ENCODE data around the gene CFL2. TPM values are rescaled to one million over a fixed set of nuclear protein-coding genes. Genes with fewer than 3 reads are reported as not detected.

CFL2 gene
- 100 to 1,000 TPM; 529 to 767 (median 721) TPM for total RNA-seq
- polyA plus RNA-seq, result 100 to 1,000 TPM; 158 to 616 (median 541) TPM
- long read RNA-seq, donor 1, full-length matches to known transcripts, result 257 of 278 reads
- long read RNA-seq, donor 1, partial matches to known transcripts, result 10 of 278 reads
- long read RNA-seq, donor 1, other reads (novel, unspliced or antisense), result 11 of 278 reads
- long read RNA-seq, donor 2, full-length matches to known transcripts, result 711 of 782 reads
- long read RNA-seq, donor 2, partial matches to known transcripts, result 36 of 782 reads
- long read RNA-seq, donor 2, other reads (novel, unspliced or antisense), result 35 of 782 reads

DNA sequence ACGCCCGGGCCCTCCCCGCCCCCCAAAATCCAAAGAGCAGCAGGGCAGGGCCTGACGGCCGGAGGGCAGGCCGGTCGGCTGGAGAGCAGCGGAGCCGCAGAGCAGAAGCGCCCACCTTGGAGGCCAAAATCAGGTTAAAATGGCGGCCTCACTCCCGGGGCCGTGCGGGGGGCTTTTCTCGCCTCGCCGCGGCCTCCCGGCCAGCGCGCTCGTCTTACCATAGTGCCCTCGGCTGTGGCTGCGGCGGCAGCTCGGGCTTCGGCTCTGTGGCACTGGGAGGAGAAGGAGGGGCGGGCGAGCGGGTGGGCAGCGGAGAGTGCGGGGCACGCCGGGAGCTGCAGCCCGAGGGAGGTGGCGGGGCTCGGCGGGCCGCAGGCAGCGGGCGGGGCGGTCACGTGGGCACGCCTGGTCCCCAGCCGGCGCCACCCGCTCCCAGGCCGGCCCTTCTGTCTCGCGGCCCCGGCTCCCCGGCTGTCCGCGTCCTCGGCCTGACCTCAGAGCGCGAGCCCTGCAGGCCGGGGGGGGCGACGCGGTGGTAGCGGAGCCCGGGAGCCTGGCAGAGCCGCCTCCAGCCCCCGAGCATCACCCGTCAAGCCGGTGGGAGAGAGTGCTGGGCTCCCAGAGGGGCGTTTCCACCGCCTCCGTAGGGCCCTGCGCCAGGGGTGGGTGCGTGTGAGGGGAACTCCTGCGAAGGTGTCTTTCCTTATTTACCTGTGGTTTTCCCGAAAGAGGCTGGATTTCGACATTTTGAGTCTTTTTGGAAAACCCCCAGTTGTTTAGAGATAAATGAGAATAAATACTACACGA, at the start of gene CFL2:
Gene CFL2 (minus strand): TSS at position 274 of the 807 bp plus-strand sequence. CDS start 53 bp downstream, at position 221.
- H3K36me3 ChIP-seq (ENCODE audit: insufficient read depth in 1 of 2, low read depth in 1 of 2), result peaks cover 4 to 16% of the 10 kb centered on the region in 2 donors
- H3K4me3 ChIP-seq, result peak within 1 kb of the TSS; percentile 87
- peak within 1 kb of the TSS; percentile 98 for H3K27ac ChIP-seq
- H3K27me3 ChIP-seq (ENCODE audit: insufficient read depth in 3 of 3, low read length in 2 of 3), result no peaks in the 10 kb centered on the region
- no peaks in the 10 kb centered on the region for H3K9me3 ChIP-seq
- H3K4me1 ChIP-seq, result peaks cover 28% of the 10 kb centered on the region
- TF ChIP-seq, protein P1, sequence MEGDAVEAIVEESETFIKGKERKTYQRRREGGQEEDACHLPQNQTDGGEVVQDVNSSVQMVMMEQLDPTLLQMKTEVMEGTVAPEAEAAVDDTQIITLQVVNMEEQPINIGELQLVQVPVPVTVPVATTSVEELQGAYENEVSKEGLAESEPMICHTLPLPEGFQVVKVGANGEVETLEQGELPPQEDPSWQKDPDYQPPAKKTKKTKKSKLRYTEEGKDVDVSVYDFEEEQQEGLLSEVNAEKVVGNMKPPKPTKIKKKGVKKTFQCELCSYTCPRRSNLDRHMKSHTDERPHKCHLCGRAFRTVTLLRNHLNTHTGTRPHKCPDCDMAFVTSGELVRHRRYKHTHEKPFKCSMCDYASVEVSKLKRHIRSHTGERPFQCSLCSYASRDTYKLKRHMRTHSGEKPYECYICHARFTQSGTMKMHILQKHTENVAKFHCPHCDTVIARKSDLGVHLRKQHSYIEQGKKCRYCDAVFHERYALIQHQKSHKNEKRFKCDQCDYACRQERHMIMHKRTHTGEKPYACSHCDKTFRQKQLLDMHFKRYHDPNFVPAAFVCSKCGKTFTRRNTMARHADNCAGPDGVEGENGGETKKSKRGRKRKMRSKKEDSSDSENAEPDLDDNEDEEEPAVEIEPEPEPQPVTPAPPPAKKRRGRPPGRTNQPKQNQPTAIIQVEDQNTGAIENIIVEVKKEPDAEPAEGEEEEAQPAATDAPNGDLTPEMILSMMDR (IDR thresholded peaks at IDR 0.05), result no peak
- 0% methylated on average over 31 to 76 of the region's 76 CpGs for WGBS, 3 donors
- DNase-seq, result peak; percentile 88 to 95
- ATAC-seq, result peak; percentile 89 to 93 (median 91)
- intact Hi-C loops (cut with DNase I), result loop anchor here in 1 of 2 donors (2.0 kb wide), 1 partner anchor 36 kb away; no protein-coding TSS in a partner anchor

DNA sequence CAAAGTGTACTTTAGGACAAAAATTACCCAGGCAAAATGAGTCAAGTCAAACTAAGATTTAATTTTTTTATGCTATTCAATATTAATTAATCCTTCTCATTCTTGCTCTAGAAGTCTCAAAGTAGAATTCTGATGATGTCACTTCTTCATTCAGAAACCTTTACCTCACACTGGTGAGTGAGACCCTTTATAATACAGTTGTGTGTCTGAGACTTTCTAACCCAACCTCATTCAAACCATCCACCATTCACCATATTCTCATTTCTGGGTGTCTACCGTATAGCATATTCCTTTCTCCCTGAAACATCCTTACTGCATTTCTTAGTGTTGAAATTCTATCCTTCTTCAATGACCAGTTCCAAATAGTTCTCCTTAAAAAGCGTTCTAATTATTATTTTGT, 40.8 kb upstream of the CFL2 start:
- WGBS, 3 donors, result 93 to 98% (median 95%) methylated on average over 2 of the region's 2 CpGs

DNA sequence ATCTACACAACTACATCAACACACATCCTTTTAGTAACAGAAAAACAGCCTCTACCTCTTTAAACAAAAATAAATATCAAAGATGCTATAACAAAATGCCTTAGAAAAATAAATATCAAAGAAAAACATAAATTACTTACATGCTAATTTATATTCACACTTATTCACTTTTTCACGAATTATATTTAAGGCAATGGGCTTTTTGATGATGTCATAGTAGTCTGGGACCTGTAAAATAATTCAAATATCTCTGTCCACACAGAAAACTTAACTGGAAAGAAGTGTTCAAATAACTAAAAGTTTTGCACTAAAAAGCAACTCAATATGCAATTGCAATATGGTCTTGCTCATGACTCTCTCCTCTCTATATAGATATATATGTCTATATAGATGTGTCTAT, 40.3 kb upstream of the CFL2 start:
- no peak for ATAC-seq
- Histone ChIP-seq H3K36me3 (ENCODE audit: insufficient read depth in 1 of 2, low read depth in 1 of 2) (peaks cover 3 to 68% of the 10 kb centered on the region in 2 donors), H3K4me1 (no peaks in the 10 kb centered on the region), H3K27me3 (ENCODE audit: insufficient read depth in 3 of 3, low read length in 2 of 3) (no peaks in the 10 kb centered on the region), H3K4me3 (no peak overlapping the region), H3K9me3 (no peaks in the 10 kb centered on the region), H3K27ac (no peak overlapping the region)
- no peak for DNase-seq
- intact Hi-C loops (cut with DNase I), result no loop called here
- 91 to 92% (median 91%) methylated on average over 1 of the region's 1 CpG for WGBS, 3 donors
- TF ChIP-seq, protein P1 (IDR thresholded peaks at IDR 0.05), result no peak

More for the DNA sequence above, 40.8 kb upstream of the CFL2 start:
- DNase-seq (no peak), ATAC-seq (no peak)
- no peaks in the 10 kb centered on the region for H3K4me1 ChIP-seq
- H3K27ac ChIP-seq, result no peak overlapping the region
- H3K4me3 ChIP-seq, result no peak overlapping the region
- peaks cover 3 to 73% of the 10 kb centered on the region in 2 donors for H3K36me3 ChIP-seq (ENCODE audit: insufficient read depth in 1 of 2, low read depth in 1 of 2)
- TF ChIP-seq, protein P1 (IDR thresholded peaks at IDR 0.05), result no peak
- no peaks in the 10 kb centered on the region for H3K9me3 ChIP-seq
- intact Hi-C loops (cut with DNase I), result no loop called here
- H3K27me3 ChIP-seq (ENCODE audit: insufficient read depth in 3 of 3, low read length in 2 of 3), result no peaks in the 10 kb centered on the region

DNA sequence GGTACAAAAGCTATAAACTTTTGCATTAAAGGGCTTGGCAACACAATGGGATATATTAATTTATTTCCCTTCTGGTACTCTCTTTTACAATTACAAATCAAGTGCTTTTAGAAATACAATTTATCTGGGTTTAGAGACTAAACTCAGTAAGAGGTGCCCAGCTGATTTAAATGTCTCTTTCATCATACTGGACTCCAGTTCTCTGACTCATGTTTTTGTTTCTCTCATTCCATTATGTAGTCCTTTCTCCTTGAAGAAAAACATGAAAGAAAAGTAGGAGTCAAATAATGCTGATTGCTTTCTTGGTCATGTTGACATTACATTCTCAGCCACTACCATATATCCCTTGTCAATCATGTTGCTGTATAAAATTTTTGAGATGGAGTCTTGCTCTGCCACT, 36.3 kb upstream of the CFL2 start:
- Histone ChIP-seq H3K36me3 (ENCODE audit: insufficient read depth in 1 of 2, low read depth in 1 of 2) (peaks cover 0 to 30% of the 10 kb centered on the region in 2 donors), H3K27me3 (ENCODE audit: insufficient read depth in 3 of 3, low read length in 2 of 3) (no peaks in the 10 kb centered on the region), H3K4me1 (no peaks in the 10 kb centered on the region), H3K27ac (no peak overlapping the region), H3K9me3 (no peaks in the 10 kb centered on the region), H3K4me3 (no peak overlapping the region)
- no peak for DNase-seq
- intact Hi-C loops (cut with DNase I), result no loop called here
- TF ChIP-seq, protein P1 (IDR thresholded peaks at IDR 0.05), result no peak
- no peak for ATAC-seq
